ENCODE data around the gene RAB8A.

The RAB8A gene

DNA sequence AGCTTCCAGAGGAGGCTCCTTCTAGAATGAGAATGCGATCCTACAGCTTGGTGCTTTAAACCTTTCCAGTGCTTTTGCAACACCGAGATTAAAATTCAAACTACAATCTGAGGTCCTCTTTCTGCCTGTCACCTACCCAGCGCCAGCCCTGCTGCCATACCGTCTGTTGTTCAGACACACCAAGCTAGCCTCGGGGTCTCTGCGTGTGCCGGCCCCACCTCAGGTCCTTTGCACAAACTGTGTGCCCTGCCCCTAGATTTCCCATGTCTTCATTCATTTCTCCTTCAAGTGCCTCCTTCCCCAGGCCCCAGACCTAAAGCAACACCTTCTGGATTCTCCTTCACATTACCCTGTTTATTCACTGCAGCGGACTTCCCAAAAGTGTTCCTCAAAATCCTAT, 42.9 kb downstream of the RAB8A start:
- in situ Hi-C loops (cut with MboI; ENCODE audit: low pct_unique_long_range_greater_than_20kb, low sequenced_read_pairs, unreplicated experiment), result loop anchor here (25.0 kb wide), 1 partner anchor 317 kb away; no protein-coding TSS in a partner anchor
- DNase-seq (ENCODE audit: low spot score), result no peak
- TF ChIP-seq, protein P1, sequence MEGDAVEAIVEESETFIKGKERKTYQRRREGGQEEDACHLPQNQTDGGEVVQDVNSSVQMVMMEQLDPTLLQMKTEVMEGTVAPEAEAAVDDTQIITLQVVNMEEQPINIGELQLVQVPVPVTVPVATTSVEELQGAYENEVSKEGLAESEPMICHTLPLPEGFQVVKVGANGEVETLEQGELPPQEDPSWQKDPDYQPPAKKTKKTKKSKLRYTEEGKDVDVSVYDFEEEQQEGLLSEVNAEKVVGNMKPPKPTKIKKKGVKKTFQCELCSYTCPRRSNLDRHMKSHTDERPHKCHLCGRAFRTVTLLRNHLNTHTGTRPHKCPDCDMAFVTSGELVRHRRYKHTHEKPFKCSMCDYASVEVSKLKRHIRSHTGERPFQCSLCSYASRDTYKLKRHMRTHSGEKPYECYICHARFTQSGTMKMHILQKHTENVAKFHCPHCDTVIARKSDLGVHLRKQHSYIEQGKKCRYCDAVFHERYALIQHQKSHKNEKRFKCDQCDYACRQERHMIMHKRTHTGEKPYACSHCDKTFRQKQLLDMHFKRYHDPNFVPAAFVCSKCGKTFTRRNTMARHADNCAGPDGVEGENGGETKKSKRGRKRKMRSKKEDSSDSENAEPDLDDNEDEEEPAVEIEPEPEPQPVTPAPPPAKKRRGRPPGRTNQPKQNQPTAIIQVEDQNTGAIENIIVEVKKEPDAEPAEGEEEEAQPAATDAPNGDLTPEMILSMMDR (IDR thresholded peaks at IDR 0.05; ENCODE audit: extremely low read depth, insufficient read depth, missing control alignments), result no peak

DNA sequence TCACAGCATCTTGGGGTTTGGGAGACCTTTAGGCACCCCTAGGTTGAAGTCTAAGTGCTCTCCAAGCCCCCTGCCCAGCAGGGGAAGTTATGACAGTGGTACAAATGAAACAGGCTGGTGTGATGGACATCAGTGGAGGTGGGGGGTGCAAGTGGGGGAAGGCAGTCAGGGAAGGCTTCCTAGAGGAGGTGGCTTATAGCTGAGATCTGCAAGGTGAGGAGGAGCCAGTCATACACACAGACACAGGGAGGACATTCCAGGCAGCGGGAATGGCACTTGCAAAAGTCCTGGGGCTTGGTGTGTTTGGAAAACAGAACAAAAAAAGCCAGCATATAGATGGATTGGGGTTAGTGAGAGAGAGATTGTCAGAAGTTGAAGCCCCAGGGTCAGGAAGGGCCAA, 43.4 kb downstream of the RAB8A start:
- TF ChIP-seq, protein P1 (IDR thresholded peaks at IDR 0.05; ENCODE audit: extremely low read depth, insufficient read depth, missing control alignments), result no peak
- in situ Hi-C loops (cut with MboI; ENCODE audit: low pct_unique_long_range_greater_than_20kb, low sequenced_read_pairs, unreplicated experiment), result loop anchor here (25.0 kb wide), 1 partner anchor 318 kb away; no protein-coding TSS in a partner anchor
- DNase-seq (ENCODE audit: low spot score), result no peak

DNA sequence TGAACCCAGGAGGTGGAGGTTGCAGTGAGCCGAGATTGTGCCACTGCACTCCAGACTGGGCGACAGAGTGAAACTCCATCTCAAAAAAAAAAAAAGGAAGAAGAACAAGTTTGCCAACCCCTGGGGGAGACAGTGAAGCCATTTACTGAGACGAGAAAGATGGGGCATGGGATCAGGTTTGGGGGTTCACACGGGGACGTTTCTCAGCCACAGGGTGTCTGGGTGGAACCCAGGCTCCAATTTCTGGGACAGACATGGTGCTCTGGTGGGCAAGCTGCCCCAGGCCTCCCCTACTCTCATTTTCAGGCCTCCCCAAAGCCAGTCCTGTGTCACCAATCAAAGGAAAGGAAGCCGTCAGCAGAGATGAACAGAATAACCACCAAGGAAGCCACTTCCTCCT, 45.2 kb downstream of the RAB8A start:
- DNase-seq (ENCODE audit: low spot score), result no peak
- in situ Hi-C loops (cut with MboI; ENCODE audit: low pct_unique_long_range_greater_than_20kb, low sequenced_read_pairs, unreplicated experiment), result loop anchor here (25.0 kb wide), 1 partner anchor 320 kb away; no protein-coding TSS in a partner anchor
- TF ChIP-seq, protein P1 (IDR thresholded peaks at IDR 0.05; ENCODE audit: extremely low read depth, insufficient read depth, missing control alignments), result no peak

DNA sequence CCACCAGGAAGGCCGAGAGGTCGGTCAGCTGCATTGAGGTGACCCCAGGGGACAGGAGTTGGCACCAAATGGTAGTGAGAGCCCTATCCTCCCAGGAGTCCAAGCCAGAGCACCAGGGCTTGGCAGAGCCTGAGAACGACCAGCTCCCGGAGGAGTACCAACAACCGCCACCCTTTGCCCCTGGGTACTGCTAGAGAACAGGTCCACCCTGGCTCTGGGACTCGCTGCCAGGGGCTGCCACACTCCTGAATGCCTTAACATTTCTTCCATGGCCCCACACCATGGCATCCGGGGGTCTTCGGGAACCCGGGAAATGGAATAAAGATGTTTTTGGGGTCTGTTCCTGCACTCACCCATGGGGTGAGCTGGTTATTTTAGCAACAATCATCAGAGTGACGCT, 45.9 kb downstream of the RAB8A start:
- DNase-seq (ENCODE audit: low spot score), result no peak
- TF ChIP-seq, protein P1 (IDR thresholded peaks at IDR 0.05; ENCODE audit: extremely low read depth, insufficient read depth, missing control alignments), result no peak
- in situ Hi-C loops (cut with MboI; ENCODE audit: low pct_unique_long_range_greater_than_20kb, low sequenced_read_pairs, unreplicated experiment), result loop anchor here (25.0 kb wide), 1 partner anchor 320 kb away; no protein-coding TSS in a partner anchor

DNA sequence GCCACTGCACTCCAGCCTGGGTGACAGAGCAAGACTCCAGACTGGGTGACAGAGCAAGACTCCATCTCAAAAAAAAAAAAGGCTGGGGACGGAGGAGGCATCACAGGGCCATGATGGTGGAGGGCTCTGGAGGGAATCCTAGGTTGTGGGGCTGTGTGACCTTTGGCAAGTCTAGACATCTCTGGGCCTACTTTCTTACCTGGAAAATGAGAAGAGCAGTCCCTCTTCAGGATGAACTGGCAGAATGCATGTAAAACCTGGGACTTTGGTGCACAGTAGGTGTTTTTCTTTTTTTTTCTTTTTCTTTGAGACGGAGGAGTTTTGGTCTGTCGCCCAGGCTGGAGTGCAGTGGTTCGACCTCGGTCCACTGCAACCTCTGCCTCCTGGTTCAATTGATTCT, 48.0 kb downstream of the RAB8A start:
- DNase-seq (ENCODE audit: low spot score), result no peak
- in situ Hi-C loops (cut with MboI; ENCODE audit: low pct_unique_long_range_greater_than_20kb, low sequenced_read_pairs, unreplicated experiment), result loop anchor here (25.0 kb wide), 1 partner anchor 322 kb away; no protein-coding TSS in a partner anchor
- TF ChIP-seq, protein P1 (IDR thresholded peaks at IDR 0.05; ENCODE audit: extremely low read depth, insufficient read depth, missing control alignments), result no peak

DNA sequence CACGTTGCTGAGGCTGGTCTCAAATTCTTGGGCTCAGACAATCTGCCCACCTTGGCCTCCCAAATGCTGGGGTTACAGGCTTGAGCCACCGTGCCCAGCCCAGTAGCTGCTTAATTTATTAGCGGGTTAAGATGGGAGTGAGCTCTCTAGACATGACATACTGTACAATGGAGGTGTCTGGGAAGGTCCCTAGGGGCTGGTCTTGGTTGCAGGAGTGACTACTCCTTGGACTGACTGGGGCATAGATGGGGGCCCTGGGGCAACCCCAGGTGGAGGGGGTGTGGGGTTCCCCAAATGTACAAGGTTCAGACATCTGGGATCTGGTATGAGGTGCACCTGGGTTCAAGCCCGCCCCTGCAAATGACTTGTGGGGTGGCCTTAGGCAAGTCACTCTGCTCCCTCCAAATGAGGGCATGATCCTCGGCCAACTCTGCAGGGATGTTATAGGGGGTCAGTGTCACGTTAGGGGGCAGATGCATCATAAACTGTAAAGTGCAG, 48.8 kb downstream of the RAB8A start:
- no peak for DNase-seq (ENCODE audit: low spot score)
- in situ Hi-C loops (cut with MboI; ENCODE audit: low pct_unique_long_range_greater_than_20kb, low sequenced_read_pairs, unreplicated experiment), result loop anchor here (25.0 kb wide), 1 partner anchor 323 kb away; no protein-coding TSS in a partner anchor
- TF ChIP-seq, protein P1 (IDR thresholded peaks at IDR 0.05; ENCODE audit: extremely low read depth, insufficient read depth, missing control alignments), result no peak

All from GM13977 (cell line).